ENCODE measurements around the gene ZNF821.

DNA sequence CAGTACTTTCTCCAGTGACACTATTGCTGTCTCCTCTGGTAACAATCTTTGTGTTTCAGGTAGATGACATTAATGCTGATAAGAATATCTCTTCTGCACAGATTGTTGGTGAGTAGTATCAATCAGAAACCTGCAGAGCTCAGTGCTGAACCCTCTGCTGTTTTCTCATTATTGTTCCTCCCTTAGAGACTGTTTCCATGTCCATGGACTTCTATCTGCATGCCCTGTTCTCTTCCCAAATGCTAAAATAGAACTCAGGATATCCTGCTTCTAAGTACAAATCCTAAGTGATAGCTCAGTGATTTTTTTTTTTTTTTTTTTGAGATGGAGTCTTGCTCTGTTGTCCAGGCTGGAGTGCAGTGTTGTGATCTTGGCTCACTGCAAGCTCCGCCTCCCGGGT, 40.7 kb upstream of the ZNF821 start:
- no peak for TF ChIP-seq POLR2AphosphoS5 (IDR thresholded peaks at IDR 0.05; ENCODE audit: insufficient read depth in 1 of 2, low read depth in 1 of 2)
- TF ChIP-seq, protein P1, sequence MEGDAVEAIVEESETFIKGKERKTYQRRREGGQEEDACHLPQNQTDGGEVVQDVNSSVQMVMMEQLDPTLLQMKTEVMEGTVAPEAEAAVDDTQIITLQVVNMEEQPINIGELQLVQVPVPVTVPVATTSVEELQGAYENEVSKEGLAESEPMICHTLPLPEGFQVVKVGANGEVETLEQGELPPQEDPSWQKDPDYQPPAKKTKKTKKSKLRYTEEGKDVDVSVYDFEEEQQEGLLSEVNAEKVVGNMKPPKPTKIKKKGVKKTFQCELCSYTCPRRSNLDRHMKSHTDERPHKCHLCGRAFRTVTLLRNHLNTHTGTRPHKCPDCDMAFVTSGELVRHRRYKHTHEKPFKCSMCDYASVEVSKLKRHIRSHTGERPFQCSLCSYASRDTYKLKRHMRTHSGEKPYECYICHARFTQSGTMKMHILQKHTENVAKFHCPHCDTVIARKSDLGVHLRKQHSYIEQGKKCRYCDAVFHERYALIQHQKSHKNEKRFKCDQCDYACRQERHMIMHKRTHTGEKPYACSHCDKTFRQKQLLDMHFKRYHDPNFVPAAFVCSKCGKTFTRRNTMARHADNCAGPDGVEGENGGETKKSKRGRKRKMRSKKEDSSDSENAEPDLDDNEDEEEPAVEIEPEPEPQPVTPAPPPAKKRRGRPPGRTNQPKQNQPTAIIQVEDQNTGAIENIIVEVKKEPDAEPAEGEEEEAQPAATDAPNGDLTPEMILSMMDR (IDR thresholded peaks at IDR 0.05) = no peak

Data from vagina (tissue), 2 donors.